COLO668 (cell line): Measurements from ENCODE around the gene SRPX2.

ENCODE experiments used
- DNase-seq: peaks from one replicate; lab custom pipeline; 2025; ENCODE audit not compliant: unreplicated experiment; lab: John Stamatoyannopoulos, UW

The SRPX2 gene

GRCh38 chrX:100649550-100650356, 5.8 kb downstream of the SRPX2 start:
- no peak for DNase-seq

- DNase-seq, result no peak
Measured at GRCh38 chrX:100650841-100651240, 6.8 kb downstream of the SRPX2 start.

GRCh38 chrX:100652266-100652665, 8.3 kb downstream of the SRPX2 start:
- no peak for DNase-seq

GRCh38 chrX:100654261-100654660, 10.3 kb downstream of the SRPX2 start:
- no peak for DNase-seq

GRCh38 chrX:100658941-100659381, 15.0 kb downstream of the SRPX2 start:
- DNase-seq, result no peak

GRCh38 chrX:100659431-100660137, 15.6 kb downstream of the SRPX2 start:
- no peak for DNase-seq

GRCh38 chrX:100662170-100662569, 18.2 kb downstream of the SRPX2 start:
- no peak for DNase-seq

GRCh38 chrX:100662796-100663195, 18.8 kb downstream of the SRPX2 start:
- no peak for DNase-seq

GRCh38 chrX:100663642-100664041, 19.6 kb downstream of the SRPX2 start:
- no peak for DNase-seq

GRCh38 chrX:100672966-100673365, 29.0 kb downstream of the SRPX2 start:
- DNase-seq, result no peak

- DNase-seq, result no peak
Measured at GRCh38 chrX:100673397-100673953, 29.5 kb downstream of the SRPX2 start.

GRCh38 chrX:100674705-100675104, 30.7 kb downstream of the SRPX2 start:
- no peak for DNase-seq

- DNase-seq, result no peak
Measured at GRCh38 chrX:100677611-100678181, 33.7 kb downstream of the SRPX2 start.

- no peak for DNase-seq
Measured at GRCh38 chrX:100680756-100681155, 36.8 kb downstream of the SRPX2 start.

- DNase-seq, result no peak
Measured at GRCh38 chrX:100681599-100681998, 37.6 kb downstream of the SRPX2 start.

GRCh38 chrX:100682939-100683338, 38.9 kb downstream of the SRPX2 start:
- no peak for DNase-seq

- DNase-seq, result peak; percentile 30
Measured at GRCh38 chrX:100685284-100685996, 41.4 kb downstream of the SRPX2 start.

- DNase-seq, result no peak
Measured at GRCh38 chrX:100685997-100686305, 42.0 kb downstream of the SRPX2 start.

- no peak for DNase-seq
Measured at GRCh38 chrX:100687128-100687527, 43.1 kb downstream of the SRPX2 start.

GRCh38 chrX:100687546-100687945, 43.5 kb downstream of the SRPX2 start:
- DNase-seq, result no peak

GRCh38 chrX:100695302-100695701, 51.3 kb downstream of the SRPX2 start:
- no peak for DNase-seq
